AML-193 (cell line): ENCODE data around the gene TTBK1.

Experiments used
- DNase-seq, 2 experiments: peaks; one replicate each; lab custom pipeline; 2025; lab: John Stamatoyannopoulos, UW

TTBK1 gene

DNA sequence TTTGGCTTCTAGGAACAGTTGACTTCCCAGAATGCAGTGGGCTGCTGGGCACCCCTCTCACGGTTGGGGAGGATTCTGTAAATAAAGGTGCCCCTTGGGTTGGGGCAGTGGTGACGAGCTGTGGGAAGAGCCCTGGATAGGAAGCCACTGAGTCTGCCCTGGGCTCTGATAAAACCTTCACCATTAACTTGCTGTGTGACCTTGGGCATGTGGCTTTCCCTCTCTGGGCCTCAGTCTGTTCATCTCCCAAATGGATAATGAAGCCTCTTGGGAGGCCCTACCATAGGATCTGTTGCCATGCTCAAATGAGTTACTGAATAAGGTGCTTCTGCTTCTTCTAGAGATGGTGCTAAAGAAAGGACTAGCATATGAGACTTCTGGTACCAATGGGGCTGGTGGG is 61.6 kb downstream of the TTBK1 start:
- DNase-seq, result no peak

DNA sequence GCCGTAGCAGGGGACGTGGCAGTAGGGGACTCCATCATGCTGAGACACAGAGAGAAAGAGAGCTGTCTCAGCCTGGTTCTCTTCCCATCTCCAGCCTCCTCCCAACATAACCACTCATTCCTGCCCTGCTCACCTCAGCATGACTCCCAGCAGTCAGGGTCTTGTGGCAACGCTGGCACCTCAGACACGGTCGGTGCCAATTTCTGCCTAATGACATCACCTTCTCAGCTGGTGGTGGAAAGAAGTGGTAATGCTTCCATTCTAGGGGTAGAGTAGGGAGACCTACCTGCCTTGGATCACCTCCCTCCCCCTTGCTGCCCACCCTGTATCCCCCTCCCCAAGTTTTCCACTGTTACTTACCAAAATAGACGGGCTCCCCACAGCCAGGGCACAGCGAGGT is 62.8 kb downstream of the TTBK1 start:
- DNase-seq, result no peak

DNA sequence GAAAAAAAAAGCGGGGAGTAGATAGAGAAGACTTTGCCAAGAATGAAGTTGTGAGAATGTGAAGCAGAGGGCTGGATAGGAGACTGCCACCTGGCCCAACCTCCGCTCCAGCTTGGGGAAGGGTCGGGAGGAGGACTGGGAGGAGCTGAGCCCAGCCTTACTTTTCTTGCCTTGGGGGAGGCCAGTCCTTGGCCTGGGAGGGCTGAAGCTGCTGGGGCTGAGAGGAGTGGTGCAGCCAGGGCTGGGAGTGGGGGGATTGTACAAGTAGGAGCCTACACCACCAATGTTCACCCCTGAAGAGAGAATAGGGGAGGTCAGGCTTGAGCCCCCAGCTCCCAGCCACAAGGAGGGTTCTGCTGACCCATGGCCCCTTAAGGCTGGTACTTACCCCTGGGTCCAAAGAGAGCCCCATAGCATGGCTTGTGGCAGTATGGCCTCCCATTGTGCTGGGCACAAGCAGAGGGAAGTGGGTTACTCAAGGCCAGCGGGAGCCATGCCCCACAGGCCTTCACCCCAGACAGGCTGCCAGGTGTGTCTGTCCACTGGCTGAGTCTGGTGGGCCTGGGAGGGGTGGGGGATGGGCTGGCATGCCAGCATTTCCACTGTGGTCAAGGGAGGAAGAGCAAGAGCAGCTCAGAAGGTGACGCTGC is 64.3 kb downstream of the TTBK1 start:
- no peak for DNase-seq

DNA sequence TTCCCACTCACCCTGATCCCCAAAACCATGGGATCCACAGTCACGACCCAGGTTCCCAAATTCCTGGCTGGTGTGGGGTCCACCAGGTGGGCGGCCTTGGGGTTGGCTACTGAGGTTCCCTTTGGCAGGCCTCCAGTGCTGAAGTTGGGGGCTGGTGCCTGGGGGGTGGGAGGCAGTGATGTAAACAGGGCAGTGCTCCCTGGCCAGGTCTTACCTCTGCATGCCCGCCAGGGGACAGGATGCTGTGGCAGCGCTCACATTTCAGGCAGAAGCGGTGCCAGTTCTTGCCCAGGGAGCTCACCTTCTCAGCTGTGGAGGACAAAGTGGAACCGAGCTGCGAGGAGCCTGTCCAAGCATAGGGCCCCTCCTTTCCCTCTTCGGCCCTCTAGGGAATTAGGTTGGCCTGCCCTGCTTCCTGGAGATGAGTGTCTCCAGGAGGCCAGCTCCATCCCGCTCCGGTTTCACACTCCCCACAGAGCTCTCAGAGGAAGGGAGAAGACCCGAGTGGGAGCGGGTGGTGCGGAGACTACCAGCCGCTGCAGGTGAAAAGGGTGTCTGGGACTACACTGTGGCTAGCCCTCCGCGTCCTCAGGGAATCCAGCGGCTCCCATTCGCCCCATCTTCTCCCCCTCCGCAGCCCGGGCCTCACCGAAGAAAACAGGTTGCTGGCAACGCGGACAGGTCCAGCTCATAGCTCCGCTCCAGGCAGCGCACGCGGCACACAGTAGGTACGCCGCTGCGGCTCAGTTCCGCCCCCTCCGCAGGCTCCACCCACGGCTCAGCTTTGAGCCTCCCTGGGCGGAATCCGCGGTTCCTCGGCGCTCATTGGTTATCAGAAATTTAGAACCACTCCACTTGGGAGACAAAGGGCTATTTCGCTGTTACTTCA is 65.1 kb downstream of the TTBK1 start, which contains the start of gene CRIP3:
Gene CRIP3 (minus strand): TSS at position 726 of the 889 bp plus-strand sequence. CDS start 34 bp downstream, at position 692.
- DNase-seq, result no peak

DNA sequence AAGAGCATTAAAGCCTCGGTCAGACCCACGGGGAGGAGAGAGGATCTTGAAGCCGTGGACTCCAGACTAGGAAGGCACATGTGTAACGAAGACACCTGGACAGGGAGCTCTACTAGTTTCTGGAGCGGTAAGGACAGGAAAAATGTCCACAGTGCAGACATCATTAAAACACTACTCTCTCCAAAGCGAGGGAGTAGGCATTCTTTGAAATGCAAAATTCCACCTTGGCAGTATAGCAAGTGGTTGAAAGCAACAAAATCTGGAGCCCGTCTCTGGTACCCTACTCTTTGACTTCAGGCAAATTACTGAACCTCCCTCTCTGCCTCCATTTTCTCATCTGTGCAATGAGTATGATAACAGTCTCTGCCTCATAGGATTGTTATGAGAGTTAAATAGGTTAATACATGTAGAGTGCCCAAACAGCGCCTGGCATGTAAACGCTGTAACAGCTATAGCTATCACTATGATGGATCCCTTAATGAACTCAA is 65.8 kb downstream of the TTBK1 start:
- no peak for DNase-seq

DNA sequence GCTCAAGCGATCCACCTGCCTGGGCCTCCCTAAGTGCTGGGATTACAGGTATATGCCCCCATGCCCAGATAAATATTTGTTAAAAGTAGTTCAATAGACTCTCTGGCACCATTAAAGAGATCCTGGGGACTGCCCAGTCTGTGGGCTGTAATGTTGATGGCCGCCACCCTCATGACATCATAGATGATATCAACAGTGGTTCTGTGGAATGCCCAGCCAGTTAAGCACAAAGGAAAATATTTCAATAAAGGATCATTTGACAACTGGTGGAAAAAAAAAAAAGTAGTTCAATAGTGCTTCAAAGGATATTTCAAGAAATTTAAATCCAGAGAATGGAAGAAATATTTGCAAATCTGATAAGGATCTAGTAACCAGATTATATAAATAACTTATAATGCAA is 66.9 kb downstream of the TTBK1 start:
- no peak for DNase-seq

DNA sequence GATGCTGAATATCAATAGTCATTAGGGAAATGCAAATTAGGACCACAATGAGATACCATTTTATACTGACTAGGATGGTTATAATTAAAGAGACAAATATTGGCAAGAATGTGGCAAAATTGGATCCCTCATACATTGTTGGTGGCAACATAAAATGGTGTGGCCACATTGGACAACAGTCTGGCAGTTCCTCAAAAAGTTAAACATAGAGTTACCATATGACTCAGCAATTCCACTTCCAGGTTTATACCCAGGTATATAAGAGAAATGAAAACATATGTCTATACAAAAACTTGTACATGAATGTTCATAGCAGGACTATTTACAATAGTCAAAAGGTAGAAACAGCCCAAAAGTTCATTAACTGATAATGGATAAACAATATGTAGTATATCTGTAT is 67.3 kb downstream of the TTBK1 start:
- peak; percentile 83 to 84 for DNase-seq

DNA sequence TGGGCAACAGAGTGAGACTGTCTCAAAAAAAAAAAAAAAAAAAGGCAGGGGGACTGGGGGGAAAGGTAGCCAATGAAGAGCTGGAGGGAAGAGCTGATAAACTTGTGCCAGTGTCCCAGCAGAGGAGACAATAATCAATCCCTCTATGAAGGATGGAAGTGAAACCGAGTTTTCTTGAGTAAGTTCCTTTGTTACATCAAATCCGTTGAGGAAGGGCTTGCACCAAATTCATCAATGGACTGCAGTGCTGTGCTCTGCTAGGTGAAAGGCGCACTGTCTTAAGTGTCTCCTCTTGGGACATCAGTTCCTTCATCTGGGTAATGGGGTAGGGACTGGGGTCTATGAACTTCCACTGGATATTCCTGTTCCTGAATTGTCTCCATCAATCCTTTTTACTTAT is 68.4 kb downstream of the TTBK1 start:
- DNase-seq, result no peak

DNA sequence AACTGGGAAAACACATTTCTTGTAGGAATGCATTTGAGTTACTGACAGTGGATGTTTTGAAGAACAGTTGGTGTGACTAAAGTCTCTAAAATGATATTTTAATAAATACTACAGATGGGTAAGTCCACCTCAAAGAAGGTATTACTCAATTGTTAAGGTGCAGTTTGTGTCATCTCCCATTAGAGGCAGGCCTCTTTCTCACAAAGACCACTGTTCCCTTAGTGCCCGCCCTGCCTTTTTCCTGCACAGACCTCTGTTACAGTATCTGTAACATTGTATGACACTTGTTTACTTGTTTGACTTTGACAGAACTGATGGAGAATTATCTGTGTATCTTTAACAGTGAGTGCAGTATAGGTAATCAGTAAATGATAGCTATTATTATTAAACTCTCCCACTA is 70.5 kb downstream of the TTBK1 start:
- DNase-seq, result no peak

DNA sequence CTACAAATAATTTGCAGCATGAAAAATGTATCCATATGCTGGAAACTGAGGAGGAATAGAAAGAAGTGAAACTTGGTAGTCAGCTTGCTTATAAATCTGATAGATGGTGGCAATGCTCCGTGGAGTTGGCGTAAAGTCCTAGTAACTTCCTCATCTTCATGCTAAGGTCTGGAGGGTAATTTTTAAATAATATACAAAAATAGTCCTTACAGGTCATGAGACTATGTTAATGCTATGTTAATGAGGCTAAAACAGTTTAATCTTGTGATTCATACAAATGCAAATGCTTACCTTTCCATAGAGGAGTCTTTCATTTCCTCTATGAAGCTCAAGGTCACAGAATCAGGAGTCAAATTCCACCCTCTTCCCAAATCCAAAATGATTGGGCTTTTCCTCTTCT is 74.7 kb downstream of the TTBK1 start:
- no peak for DNase-seq

DNA sequence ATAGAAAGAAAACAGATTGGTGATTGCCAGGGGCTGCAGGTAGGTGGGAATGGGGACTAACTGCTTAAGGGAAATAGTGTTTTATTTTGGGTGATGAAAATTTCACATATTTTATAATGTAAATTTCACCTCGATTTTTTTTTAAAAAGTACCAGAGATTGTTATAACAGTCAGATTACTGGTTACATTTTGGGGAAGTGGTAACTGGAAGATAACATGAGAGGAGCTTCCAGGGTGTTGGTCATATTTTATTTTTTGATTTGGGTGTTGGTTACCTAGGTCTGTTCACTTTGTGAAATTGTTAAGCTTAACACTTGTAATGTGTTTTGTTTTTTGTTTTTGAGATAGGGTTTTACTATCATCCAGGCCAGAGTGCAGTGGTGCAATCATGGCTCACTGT is 82.6 kb downstream of the TTBK1 start:
- DNase-seq, result no peak

DNA sequence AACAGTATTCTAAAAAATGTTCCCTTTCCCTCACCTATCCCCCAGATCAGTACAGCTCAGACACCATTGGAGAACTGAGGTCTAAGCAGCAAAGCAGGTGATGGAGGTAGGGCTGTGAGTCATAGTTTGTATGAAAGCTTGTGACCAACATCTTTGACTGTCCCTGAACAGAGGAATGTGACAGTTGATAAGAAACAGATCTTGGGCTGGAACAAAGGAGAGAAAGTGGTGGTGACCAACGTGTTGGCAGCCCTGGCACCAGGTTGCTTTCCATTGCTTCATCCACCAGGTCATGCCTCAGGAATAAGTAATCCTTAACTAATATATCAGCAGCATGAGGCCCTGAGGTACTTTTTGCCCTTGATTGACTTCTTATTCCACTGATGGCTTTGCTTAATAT is 85.2 kb downstream of the TTBK1 start:
- no peak for DNase-seq

DNA sequence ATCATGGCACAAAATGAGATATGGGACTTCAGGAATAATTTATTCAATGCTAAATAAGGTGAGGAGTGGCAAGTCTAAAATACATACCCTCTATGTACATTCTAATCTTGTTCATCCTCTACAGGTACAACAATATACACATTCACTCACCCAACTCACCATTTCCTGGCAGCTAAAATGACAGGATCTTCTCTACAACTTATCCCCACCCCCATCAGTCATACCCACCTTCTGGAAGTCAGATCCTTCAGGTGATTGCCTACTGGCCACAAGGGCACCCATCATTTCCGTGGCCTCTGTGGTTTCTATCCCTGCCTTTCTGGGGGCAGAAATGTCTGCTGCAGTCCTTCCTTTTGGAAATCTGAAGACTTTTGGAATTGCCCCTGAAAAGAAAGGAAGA is 88.2 kb downstream of the TTBK1 start:
- no peak for DNase-seq

DNA sequence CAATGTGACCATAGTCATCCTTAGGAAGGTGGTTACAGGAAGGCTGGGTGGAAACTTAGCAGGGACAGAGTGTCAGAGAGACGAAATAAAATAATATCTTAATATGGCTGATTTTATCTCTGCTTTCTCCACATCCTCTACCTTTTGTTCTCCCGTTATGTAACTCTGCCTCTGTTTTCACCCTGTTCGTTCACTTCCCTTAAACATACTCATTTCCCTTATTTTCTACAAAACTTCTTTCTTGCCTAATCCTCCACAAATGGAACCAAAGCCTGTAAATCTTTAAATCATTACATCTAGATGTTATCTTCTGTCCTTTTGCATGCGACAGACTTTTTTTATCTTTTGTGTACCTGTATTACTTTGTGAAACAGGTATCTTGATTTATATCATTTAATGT is 88.6 kb downstream of the TTBK1 start:
- peak; percentile 72 to 81 for DNase-seq

DNA sequence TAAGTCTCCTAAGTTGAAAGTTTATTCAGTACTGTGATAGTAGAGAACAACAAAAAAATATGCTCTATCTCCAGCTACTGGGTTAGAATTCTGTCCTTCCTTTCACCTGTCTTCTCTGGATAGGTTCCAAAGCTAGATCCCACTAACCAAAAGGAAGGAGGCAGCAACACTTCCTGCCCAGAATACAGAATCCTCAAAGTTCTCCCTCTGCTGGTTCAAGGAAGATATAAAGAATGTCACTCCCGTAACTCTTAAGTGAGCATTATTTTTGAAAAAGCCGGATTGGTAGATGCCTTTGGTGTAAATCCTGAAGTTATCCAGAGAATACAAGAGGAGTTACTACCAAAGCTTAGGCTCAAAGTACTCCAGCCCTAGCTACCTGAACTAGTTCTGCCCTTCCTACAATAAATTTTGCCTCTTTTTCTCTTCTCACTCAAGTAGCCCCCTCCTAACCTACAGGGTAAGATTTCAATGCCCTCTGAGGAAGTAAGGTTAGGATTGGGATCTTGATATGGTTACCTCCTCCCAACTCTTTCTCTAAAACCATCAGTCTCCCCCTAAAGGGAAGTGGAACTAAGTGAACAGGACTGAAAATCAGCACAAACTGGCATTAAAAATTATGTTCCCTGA is 91.3 kb downstream of the TTBK1 start:
- peak; percentile 57 to 69 for DNase-seq

DNA sequence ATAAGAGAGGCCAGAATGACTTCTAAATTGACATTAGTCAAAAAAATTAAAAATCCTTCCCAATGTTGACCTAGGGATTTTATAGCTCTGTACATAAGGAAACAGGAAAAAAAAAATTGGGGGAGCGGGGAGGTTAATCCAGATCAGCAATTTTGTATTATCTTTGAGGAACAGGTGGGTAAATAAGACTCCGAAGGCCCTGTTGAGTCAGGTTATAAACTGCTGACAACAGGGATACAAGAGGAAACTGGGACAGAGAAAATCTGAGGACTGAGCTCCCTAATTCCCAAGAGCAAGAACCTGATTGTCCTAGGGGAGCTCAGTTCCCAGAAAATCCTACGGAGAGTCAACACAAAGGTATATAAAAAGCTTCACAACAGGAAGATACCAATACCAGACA is 92.2 kb downstream of the TTBK1 start:
- DNase-seq, result no peak

DNA sequence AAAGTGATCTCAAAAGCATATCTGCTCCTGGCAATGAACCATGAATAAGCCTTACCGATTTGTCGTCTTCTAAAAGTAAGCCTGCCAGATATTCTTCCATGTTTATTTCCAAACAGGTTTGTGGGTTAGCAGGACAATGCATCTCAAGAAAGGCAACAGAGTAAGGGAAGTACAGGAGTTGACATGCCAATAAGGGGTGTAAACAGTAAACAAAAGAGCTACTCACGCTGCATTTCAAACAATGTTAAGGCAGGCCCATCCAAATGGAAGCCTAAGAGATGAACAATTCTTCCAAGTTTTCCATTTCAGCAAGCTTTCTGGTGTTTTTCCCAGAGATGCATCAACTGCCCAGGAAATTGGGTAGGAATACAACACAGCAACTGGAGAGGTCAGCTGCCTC is 93.1 kb downstream of the TTBK1 start:
- no peak for DNase-seq
